Right lung (tissue), 5 donors: ENCODE data around the gene LCMT1. TPM values are rescaled to one million over a fixed set of nuclear protein-coding genes. Genes with fewer than 3 reads are reported as not detected.

ENCODE experiments used
- DNase-seq, 2 donors: peaks; one replicate each; pipeline ENCODE4 v3.0.0-alpha.2; 2013
- polyA plus RNA-seq, 5 donors: library from polyadenylated mRNA; unstranded; fragments of 120-200 nt; gene quantifications; one replicate each; pipeline versions ENCODE4 v1.2.1 to v1.2.3, GENCODE V29; 2013; ENCODE audit warnings: inconsistent platforms in 1 of 5, low replicate concordance in 1 of 5; ENCODE audit not compliant: insufficient read length in 5 of 5, insufficient read depth in 1 of 5

LCMT1 gene
- polyA plus RNA-seq, 5 donors = 44.2 to 57.9 (median 49.4) TPM

- no peak for DNase-seq
Observed at GRCh38 chr16:25184771-25185170, 73.2 kb downstream of the LCMT1 start.

- DNase-seq = no peak
Observed at GRCh38 chr16:25187491-25187795, 75.9 kb downstream of the LCMT1 start.

- DNase-seq = no peak
Observed at GRCh38 chr16:25189305-25189704, 77.8 kb downstream of the LCMT1 start.

- DNase-seq = no peak
Observed at GRCh38 chr16:25192096-25192495, 80.6 kb downstream of the LCMT1 start.

- DNase-seq = no peak
Observed at GRCh38 chr16:25194273-25194878, 82.8 kb downstream of the LCMT1 start.

GRCh38 chr16:25198021-25198420 lies 86.5 kb downstream of the LCMT1 start:
- no peak for DNase-seq

GRCh38 chr16:25199457-25199856 lies 87.9 kb downstream of the LCMT1 start:
- DNase-seq = no peak

- DNase-seq = no peak
Observed at GRCh38 chr16:25210758-25211157, 99.2 kb downstream of the LCMT1 start.

- no peak for DNase-seq
Observed at GRCh38 chr16:25212636-25213035, 101.1 kb downstream of the LCMT1 start.

GRCh38 chr16:25213709-25214397 lies 102.3 kb downstream of the LCMT1 start:
- no peak for DNase-seq

- DNase-seq = no peak
Observed at GRCh38 chr16:25217112-25217511, 105.6 kb downstream of the LCMT1 start.

- DNase-seq = no peak
Observed at GRCh38 chr16:25217921-25218320, 106.4 kb downstream of the LCMT1 start.

- DNase-seq = no peak
Observed at GRCh38 chr16:25219070-25219737, 107.7 kb downstream of the LCMT1 start.

GRCh38 chr16:25222959-25223358 lies 111.4 kb downstream of the LCMT1 start:
- DNase-seq = no peak

- no peak for DNase-seq
Observed at GRCh38 chr16:25223964-25224363, 112.4 kb downstream of the LCMT1 start.

GRCh38 chr16:25224731-25225319 lies 113.3 kb downstream of the LCMT1 start:
- DNase-seq = no peak

Other genes starting within 250 kb of the LCMT1 start
- 10 to 100 TPM; 72.5 to 87.6 (median 80.2) TPM for gene ARHGAP17, start 96.4 kb upstream of the LCMT1 start, polyA plus RNA-seq
- under 1 TPM in 2 of 5 donors, not detected in 3; 0.09 to 0.17 TPM for gene AQP8, start 105.2 kb downstream of the LCMT1 start, polyA plus RNA-seq
- 10 to 100 TPM in 2 of 5 donors, 1 to 10 TPM in 3; 7.4 to 10.6 (median 9.7) TPM for gene ZKSCAN2, start 146.1 kb downstream of the LCMT1 start, polyA plus RNA-seq